LNCAP (cell line): ENCODE data around the gene NAA11.

Experiments
- TF ChIP-seq, protein P1 (sequence below): fragments of 450-650 bp; IDR thresholded peaks from 2 replicates; pipeline ENCODE4 v1.5.1; 2017; ENCODE audit warnings: mild to moderate bottlenecking

NAA11 gene

DNA sequence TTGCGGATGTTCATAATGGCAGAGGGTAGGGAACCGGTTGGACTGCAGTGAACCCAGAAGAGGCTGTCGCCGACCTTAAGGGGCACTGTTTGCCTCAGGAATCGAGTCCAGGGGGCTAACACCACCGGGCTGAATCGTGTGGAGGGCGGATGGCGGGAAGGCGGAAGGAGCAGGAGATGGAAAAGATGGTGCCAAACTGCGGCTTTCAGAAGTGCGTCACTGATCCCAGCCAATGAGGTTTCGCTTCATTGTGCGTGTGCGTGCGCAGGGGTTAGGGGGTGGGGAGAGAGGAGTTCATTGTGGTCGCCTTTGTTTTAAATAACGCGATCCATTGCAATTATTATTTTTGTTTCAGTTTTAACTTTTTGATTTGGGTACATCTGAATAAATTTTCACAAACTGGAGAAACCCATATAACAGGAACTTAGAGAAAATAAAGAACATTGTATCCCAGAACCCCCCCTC is at the start of gene NAA11:
TSS of gene NAA11 (minus strand) at position 198 of the 465 bp plus-strand sequence. CDS start at position 14, 184 bp downstream.
- TF ChIP-seq, protein P1, sequence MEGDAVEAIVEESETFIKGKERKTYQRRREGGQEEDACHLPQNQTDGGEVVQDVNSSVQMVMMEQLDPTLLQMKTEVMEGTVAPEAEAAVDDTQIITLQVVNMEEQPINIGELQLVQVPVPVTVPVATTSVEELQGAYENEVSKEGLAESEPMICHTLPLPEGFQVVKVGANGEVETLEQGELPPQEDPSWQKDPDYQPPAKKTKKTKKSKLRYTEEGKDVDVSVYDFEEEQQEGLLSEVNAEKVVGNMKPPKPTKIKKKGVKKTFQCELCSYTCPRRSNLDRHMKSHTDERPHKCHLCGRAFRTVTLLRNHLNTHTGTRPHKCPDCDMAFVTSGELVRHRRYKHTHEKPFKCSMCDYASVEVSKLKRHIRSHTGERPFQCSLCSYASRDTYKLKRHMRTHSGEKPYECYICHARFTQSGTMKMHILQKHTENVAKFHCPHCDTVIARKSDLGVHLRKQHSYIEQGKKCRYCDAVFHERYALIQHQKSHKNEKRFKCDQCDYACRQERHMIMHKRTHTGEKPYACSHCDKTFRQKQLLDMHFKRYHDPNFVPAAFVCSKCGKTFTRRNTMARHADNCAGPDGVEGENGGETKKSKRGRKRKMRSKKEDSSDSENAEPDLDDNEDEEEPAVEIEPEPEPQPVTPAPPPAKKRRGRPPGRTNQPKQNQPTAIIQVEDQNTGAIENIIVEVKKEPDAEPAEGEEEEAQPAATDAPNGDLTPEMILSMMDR = no peak

DNA sequence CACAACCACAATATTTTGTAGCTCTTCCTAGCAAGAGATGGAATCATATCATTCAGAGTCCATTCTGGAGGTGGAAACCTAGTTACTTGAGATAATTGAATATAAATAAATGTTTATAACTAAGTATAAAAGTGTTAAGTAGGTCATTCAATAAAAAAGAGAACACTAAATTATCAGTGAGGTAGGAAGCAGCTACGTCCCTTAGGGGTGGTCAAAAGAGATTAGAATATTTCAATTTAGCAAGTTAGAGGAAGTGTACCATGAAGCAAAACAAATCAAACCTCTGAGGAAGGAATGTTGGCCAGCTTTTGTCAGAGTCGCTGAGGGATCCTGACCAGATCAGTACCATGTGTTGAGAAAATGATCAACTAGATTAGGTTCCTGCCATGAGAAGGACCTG is 44.2 kb upstream of the NAA11 start:
- TF ChIP-seq, protein P1 = no peak

DNA sequence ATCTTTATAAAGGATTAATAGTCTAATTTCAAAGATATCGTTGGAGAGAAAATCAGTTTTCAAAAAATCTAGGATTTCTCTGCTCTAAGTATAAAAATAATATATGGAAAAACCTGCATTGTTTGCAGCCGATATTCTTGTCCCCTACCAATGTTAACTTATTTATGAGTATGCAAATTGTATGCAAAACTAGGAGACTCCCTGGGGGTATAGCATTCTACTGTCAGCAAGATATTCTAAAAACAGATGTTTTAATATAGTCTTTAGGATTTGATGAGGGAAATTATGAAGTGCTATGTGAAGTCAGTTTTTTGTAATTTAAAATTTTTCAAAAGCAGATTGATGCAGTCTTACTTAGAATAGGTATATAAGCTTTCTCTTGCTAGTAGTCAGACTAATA is 41.2 kb upstream of the NAA11 start:
- TF ChIP-seq, protein P1 = no peak

DNA sequence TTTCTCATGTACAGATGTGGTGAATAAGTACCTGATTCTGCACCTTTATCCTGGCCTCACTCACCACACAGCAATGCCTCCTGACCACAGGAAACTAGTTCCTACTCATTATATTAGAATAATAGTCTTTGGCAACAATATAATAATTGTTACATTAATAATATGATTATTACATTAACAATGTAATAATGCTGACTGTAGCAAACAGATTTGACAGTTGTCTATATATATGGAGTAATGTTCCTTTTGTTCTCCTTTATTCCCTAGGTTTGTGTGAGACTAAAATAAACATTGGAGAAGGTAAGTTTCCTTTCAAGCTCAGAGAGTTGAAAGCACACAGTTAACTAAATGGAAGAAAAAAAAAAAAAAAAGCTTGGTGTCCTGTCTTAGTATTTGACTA is 40.6 kb upstream of the NAA11 start:
- TF ChIP-seq, protein P1 = no peak

DNA sequence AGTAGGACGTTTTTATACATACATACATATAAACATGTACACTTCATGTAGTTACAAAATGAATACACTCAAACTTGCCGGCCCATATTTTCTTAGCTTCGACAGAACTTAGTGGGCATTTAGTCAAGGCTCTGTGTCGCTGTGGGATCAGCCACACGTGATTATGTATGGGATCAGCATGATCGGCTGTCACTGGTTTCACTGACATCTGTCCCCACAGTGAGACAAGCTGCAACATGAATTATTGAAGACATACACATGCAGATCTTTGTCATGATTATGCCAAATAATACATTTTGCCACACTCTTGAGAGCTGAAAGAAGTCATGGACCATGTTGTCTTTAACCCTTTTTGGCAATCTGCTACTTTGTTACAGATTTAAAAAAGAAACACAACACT is 38.2 kb upstream of the NAA11 start:
- TF ChIP-seq, protein P1 = no peak

DNA sequence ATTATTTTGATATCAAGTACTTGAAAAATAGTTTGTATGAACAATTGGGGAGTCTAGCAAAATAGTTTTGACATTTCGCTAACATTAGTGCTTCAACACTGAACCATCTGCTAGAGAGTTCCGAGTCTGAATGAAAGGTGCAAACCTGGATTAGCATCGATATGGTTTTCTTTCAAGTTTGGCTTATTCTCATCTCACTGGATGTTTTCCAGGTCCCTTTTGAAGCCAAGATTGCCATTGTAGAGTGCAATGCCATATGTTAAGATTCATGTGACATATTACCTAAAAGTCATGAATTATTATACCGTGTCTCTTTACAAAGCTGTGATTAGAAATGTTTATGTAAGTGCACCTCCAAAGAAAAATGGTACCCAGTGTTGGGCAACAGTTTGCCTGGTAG is 36.8 kb upstream of the NAA11 start:
- TF ChIP-seq, protein P1 = no peak

DNA sequence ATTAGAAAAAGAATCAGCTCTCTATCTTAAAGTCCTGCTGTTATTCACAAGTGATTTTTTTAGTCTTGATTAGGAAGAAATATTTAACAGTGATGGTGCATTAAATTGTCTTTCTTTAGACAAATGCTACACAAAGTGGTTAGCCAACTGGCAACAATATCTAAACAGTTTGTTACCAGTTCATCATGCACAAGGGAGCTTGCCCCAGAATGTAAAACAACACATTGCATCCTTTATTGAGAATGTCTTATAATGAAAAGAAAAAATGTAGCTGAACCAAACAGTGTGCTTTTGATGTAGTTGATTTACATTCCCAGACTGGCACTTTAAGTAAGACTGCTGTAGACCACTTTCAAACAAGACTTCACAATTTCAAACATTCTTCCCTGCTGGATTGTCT is 34.1 kb upstream of the NAA11 start:
- TF ChIP-seq, protein P1 = no peak

DNA sequence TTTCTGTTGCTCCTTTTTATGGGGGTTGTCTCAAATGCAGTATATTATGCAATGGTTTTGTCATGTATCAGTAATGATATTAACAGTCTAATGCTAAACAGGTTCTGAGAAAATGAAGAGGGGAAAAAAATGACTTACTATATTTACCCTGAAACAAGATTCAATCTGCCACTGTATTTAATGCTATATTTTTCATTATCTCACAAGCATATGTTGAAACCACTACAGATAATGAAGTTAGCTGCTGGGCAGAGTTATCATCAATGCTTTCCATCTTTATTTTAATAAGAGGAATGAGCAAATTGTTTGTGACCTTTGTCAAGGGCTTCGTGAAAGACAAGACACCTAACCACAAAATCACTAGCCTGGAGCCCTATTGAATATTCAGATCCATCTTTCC is 32.6 kb upstream of the NAA11 start:
- TF ChIP-seq, protein P1 = no peak
